Measurements from ENCODE around the gene IFT80.
A peak's percentile ranks its signal among the peaks of the same experiment; 100 is the strongest.
"Not testable (repeated sequence)": the region's sequence is repeated elsewhere in the genome, so short reads cannot be mapped to it uniquely, and the experiment has no call there.

IFT80 gene

GRCh38 chr3:160280836-160281235, 118.2 kb downstream of the IFT80 start:
- no peak for DNase-seq (ENCODE audit: low read depth in 1 of 2, low spot score in 1 of 2)

GRCh38 chr3:160279657-160280056, 119.4 kb downstream of the IFT80 start:
- no peak for DNase-seq (ENCODE audit: low read depth in 1 of 2, low spot score in 1 of 2)

GRCh38 chr3:160278210-160278609, 120.8 kb downstream of the IFT80 start:
- DNase-seq (ENCODE audit: low read depth in 1 of 2, low spot score in 1 of 2) = no peak

GRCh38 chr3:160265088-160265487, 133.9 kb downstream of the IFT80 start:
- DNase-seq (ENCODE audit: low read depth in 1 of 2, low spot score in 1 of 2) = no peak

- no peak for DNase-seq (ENCODE audit: low read depth in 1 of 2, low spot score in 1 of 2)
Measured at GRCh38 chr3:160260587-160261270, 138.3 kb downstream of the IFT80 start.

- no peak for DNase-seq (ENCODE audit: low read depth in 1 of 2, low spot score in 1 of 2)
Measured at GRCh38 chr3:160259589-160259988, 139.4 kb downstream of the IFT80 start.

GRCh38 chr3:160257606-160258005, 141.4 kb downstream of the IFT80 start:
- no peak for DNase-seq (ENCODE audit: low read depth in 1 of 2, low spot score in 1 of 2)

GRCh38 chr3:160253298-160253697, 145.7 kb downstream of the IFT80 start:
- no peak for DNase-seq (ENCODE audit: low read depth in 1 of 2, low spot score in 1 of 2)

GRCh38 chr3:160247766-160248165, 151.3 kb downstream of the IFT80 start:
- no peak for DNase-seq (ENCODE audit: low read depth in 1 of 2, low spot score in 1 of 2)

- DNase-seq (ENCODE audit: low read depth in 1 of 2, low spot score in 1 of 2) = no peak
Measured at GRCh38 chr3:160245261-160245800, 153.7 kb downstream of the IFT80 start.

GRCh38 chr3:160240719-160241118, 158.3 kb downstream of the IFT80 start:
- DNase-seq (ENCODE audit: low read depth in 1 of 2, low spot score in 1 of 2) = not testable (repeated sequence)

GRCh38 chr3:160232014-160232413, 167.0 kb downstream of the IFT80 start:
- DNase-seq (ENCODE audit: low read depth in 1 of 2, low spot score in 1 of 2) = no peak

GRCh38 chr3:160227419-160227818, 171.6 kb downstream of the IFT80 start:
- no peak for DNase-seq (ENCODE audit: low read depth in 1 of 2, low spot score in 1 of 2)

GRCh38 chr3:160226026-160226907, 172.8 kb downstream of the IFT80 start:
- no peak for DNase-seq (ENCODE audit: low read depth in 1 of 2, low spot score in 1 of 2)

GRCh38 chr3:160225176-160226025, 173.6 kb downstream of the IFT80 start, which contains the start of gene C3orf80:
TSS of gene C3orf80 (plus strand) at chr3:160225422. CDS start at chr3:160225636, 214 bp downstream.
- DNase-seq (ENCODE audit: low read depth in 1 of 2, low spot score in 1 of 2) = peak in 1 of 2 donors; percentile 8

- no peak for DNase-seq (ENCODE audit: low read depth in 1 of 2, low spot score in 1 of 2)
Measured at GRCh38 chr3:160224811-160225175, 174.2 kb downstream of the IFT80 start.

- DNase-seq (ENCODE audit: low read depth in 1 of 2, low spot score in 1 of 2) = no peak
Measured at GRCh38 chr3:160224256-160224655, 174.8 kb downstream of the IFT80 start.

GRCh38 chr3:160221019-160221418, 178.0 kb downstream of the IFT80 start:
- DNase-seq (ENCODE audit: low read depth in 1 of 2, low spot score in 1 of 2) = no peak

- no peak for DNase-seq (ENCODE audit: low read depth in 1 of 2, low spot score in 1 of 2)
Measured at GRCh38 chr3:160220038-160220437, 179.0 kb downstream of the IFT80 start.

- DNase-seq (ENCODE audit: low read depth in 1 of 2, low spot score in 1 of 2) = no peak
Measured at GRCh38 chr3:160218136-160218535, 180.9 kb downstream of the IFT80 start.

GRCh38 chr3:160217675-160218074, 181.3 kb downstream of the IFT80 start:
- DNase-seq (ENCODE audit: low read depth in 1 of 2, low spot score in 1 of 2) = no peak
